ENCODE results near the gene YPEL3.

The YPEL3 gene

GRCh38 chr16:30069611-30070462 is 26.2 kb downstream of the YPEL3 start:
- DNase-seq (ENCODE audit: low read depth in 2 of 2), result no peak

GRCh38 chr16:30068750-30069610 is 27.0 kb downstream of the YPEL3 start:
- DNase-seq (ENCODE audit: low read depth in 2 of 2), result no peak

GRCh38 chr16:30068333-30068732 is 27.7 kb downstream of the YPEL3 start:
- no peak for DNase-seq (ENCODE audit: low read depth in 2 of 2)

GRCh38 chr16:30067584-30067916 is 28.5 kb downstream of the YPEL3 start:
- no peak for DNase-seq (ENCODE audit: low read depth in 2 of 2)

- no peak for DNase-seq (ENCODE audit: low read depth in 2 of 2)
These were observed 29.0 kb downstream of the YPEL3 start for GRCh38 chr16:30066761-30067583.

- DNase-seq (ENCODE audit: low read depth in 2 of 2), result no peak
These were observed 29.9 kb downstream of the YPEL3 start for GRCh38 chr16:30065943-30066760.

GRCh38 chr16:30065102-30065942 is 30.7 kb downstream of the YPEL3 start, which contains the start of gene ALDOA:
ALDOA (plus strand) TSS chr16:30065760; CDS start chr16:30066898, 1,138 bp downstream.
- peak; percentile 93 to 99 for DNase-seq (ENCODE audit: low read depth in 2 of 2)

- DNase-seq (ENCODE audit: low read depth in 2 of 2), result no peak
These were observed 31.3 kb downstream of the YPEL3 start for GRCh38 chr16:30064729-30065101.

- peak; percentile 59 to 72 for DNase-seq (ENCODE audit: low read depth in 2 of 2)
These were observed 31.9 kb downstream of the YPEL3 start for GRCh38 chr16:30063893-30064728.

- DNase-seq (ENCODE audit: low read depth in 2 of 2), result no peak
These were observed 32.6 kb downstream of the YPEL3 start for GRCh38 chr16:30063278-30063892.

- DNase-seq (ENCODE audit: low read depth in 2 of 2), result no peak
These were observed 35.0 kb downstream of the YPEL3 start for GRCh38 chr16:30060836-30061554.

GRCh38 chr16:30060346-30060745 is 35.7 kb downstream of the YPEL3 start:
- no peak for DNase-seq (ENCODE audit: low read depth in 2 of 2)

GRCh38 chr16:30054959-30055553 is 41.0 kb downstream of the YPEL3 start:
- DNase-seq (ENCODE audit: low read depth in 2 of 2), result peak in 1 of 2 experiments; percentile 47

- no peak for DNase-seq (ENCODE audit: low read depth in 2 of 2)
These were observed 41.6 kb downstream of the YPEL3 start for GRCh38 chr16:30054451-30054850.

GRCh38 chr16:30053376-30054015 is 42.5 kb downstream of the YPEL3 start:
- no peak for DNase-seq (ENCODE audit: low read depth in 2 of 2)

- peak; percentile 84 to 94 for DNase-seq (ENCODE audit: low read depth in 2 of 2)
These were observed 43.2 kb downstream of the YPEL3 start for GRCh38 chr16:30052671-30053372.
